Activated CD8-positive, alpha-beta T cell treated with anti-CD3 and anti-CD28 coated beads for 36 hours (primary cell): ENCODE measurements around the gene AATF. TPM values are rescaled to one million over a fixed set of nuclear protein-coding genes. Genes with fewer than 3 reads are reported as not detected.

Experiments
- ATAC-seq: fragments of 200-7000 bp; cut with Tn5 transposase; one replicate; pipeline ENCODE4 v1.10.0; 2021; ENCODE audit warnings: mild to moderate bottlenecking, moderate library complexity
- CTCF ChIA-PET: fragments of 350-600 bp; sonication (Branson Sonifier 250); formaldehyde crosslinking; loops from one replicate; lab custom pipeline; 2021; ENCODE audit warnings: antibody characterized with exemption; lab: Charles Lee
- POLR2A ChIA-PET: fragments of 350-600 bp; sonication (Branson Sonifier 250); formaldehyde crosslinking; loops from one replicate; lab custom pipeline; 2021; ENCODE audit warnings: antibody characterized with exemption; lab: Charles Lee
- DNase-seq: peaks from one replicate; pipeline ENCODE4 v3.0.0-alpha.2; 2020
- H3K27ac Mint-ChIP-seq: one replicate; pipeline ENCODE4 v1.8.0; 2021; ENCODE audit warnings: mild to moderate bottlenecking, mixed read lengths
- H3K27me3 Mint-ChIP-seq: one replicate; pipeline ENCODE4 v1.8.0; 2021; ENCODE audit warnings: mixed read lengths
- H3K36me3 Mint-ChIP-seq: one replicate; pipeline ENCODE4 v1.8.0; 2021; ENCODE audit warnings: low read depth, mixed read lengths
- H3K4me1 Mint-ChIP-seq: one replicate; pipeline ENCODE4 v1.8.0; 2021; ENCODE audit warnings: low read depth, mixed read lengths
- H3K4me3 Mint-ChIP-seq: one replicate; pipeline ENCODE4 v1.8.0; 2021; ENCODE audit warnings: mild to moderate bottlenecking, moderate library complexity, mixed read lengths
- H3K9me3 Mint-ChIP-seq: one replicate; pipeline ENCODE4 v1.8.0; 2021; ENCODE audit warnings: mixed read lengths
- CTCF ChIP-seq: fragments of 200-600 bp; IDR thresholded peaks from one replicate; pipeline ENCODE4 v1.8.0; 2022; ENCODE audit warnings: antibody characterized with exemption, mild to moderate bottlenecking
- intact Hi-C: fragments of 100-400 bp; cut with micrococcal nuclease; formaldehyde crosslinking; loops from one replicate; pipeline ENCODE4 v1.10.0; 2022
- total RNA-seq, 2 experiments: library from RNA; stranded (reverse); gene quantifications; one replicate each; pipeline ENCODE4 v1.2.3, GENCODE V29; 2021

Gene AATF
- total RNA-seq, 2 experiments from 2014 or later: 81.8 to 90.3 TPM

GRCh38 chr17:36943250-36944191, 5.2 kb upstream of the AATF start:
- Mint-ChIP-seq H3K27me3 (peaks cover 74% of the 10 kb centered on the region), H3K27ac (no peak overlapping the region), H3K4me1 (peaks cover 35% of the 10 kb centered on the region), H3K36me3 (no peaks in the 10 kb centered on the region), H3K4me3 (no peak overlapping the region), H3K9me3 (no peaks in the 10 kb centered on the region)
- no peak for TF ChIP-seq CTCF
- no peak for DNase-seq
- no peak for ATAC-seq
- POLR2A ChIA-PET: interaction anchor here (1.1 kb wide), 1 partner anchor 11 kb away, joined by 3 read pairs; no protein-coding TSS in a partner anchor
- CTCF ChIA-PET: interaction anchor here (1.4 kb wide), 1 partner anchor 221 kb away, joined by 3 read pairs; no protein-coding TSS in a partner anchor
- intact Hi-C loops: no loop called here

DNA sequence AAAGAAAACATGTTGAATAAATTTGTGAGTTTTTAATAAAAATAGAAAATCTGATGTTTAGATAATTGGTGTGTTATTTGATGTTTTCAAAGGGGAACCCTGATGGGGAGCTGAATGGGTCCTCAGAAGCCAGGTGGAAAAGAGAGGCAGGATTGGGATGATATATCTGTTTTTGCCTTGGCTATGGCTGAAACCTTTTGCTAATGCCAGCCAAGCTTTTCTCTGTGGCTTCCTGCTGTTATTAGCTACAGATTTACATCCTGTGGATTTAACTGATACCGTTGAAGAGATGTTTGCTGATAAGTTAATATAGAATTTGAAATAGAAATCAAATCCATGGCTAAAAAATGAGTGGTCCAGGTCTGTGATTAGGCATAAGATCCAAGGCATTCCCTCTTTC, 4.2 kb upstream of the AATF start:
- ATAC-seq (no peak), DNase-seq (no peak)
- ChIA-PET POLR2A (no interaction called here), CTCF (interaction anchor here (1.3 to 1.4 kb wide), 2 partner anchors 222 to 342 kb away, joined by 3 read pairs; no protein-coding TSS in a partner anchor)
- Mint-ChIP-seq H3K4me3 (no peak overlapping the region), H3K9me3 (no peaks in the 10 kb centered on the region), H3K27me3 (peaks cover 65% of the 10 kb centered on the region), H3K4me1 (peaks cover 31% of the 10 kb centered on the region), H3K36me3 (peaks cover 6% of the 10 kb centered on the region), H3K27ac (no peak overlapping the region)
- intact Hi-C loops: no loop called here
- TF ChIP-seq CTCF: no peak

DNA sequence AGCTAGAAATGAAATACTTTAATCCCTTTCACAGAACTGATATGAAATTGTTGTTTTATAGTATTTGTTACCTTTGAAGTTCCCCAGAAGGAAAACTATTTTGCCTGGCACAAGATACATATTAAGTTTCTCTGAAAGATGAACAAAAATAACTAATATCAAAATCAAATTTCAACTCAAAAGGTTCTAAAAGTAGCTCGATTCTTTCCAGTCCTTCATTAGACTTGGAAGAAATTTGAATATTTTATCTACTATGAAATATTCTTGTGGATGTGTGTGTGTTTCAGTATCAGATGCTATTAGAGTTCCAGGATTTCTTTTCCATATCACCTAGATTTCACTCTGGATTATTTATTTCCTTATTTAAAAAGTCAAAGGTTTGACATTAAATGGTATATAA, 3.6 kb upstream of the AATF start:
- intact Hi-C loops: no loop called here
- Mint-ChIP-seq H3K27ac (no peak overlapping the region), H3K4me1 (peaks cover 34% of the 10 kb centered on the region), H3K36me3 (peaks cover 11% of the 10 kb centered on the region), H3K27me3 (peaks cover 60% of the 10 kb centered on the region), H3K4me3 (no peak overlapping the region), H3K9me3 (no peaks in the 10 kb centered on the region)
- ChIA-PET POLR2A (no interaction called here), CTCF (interaction anchor here (1.3 to 1.4 kb wide), 2 partner anchors 222 to 343 kb away, joined by 3 read pairs; no protein-coding TSS in a partner anchor)
- TF ChIP-seq CTCF: no peak
- DNase-seq (no peak), ATAC-seq (no peak)

- peaks cover 21% of the 10 kb centered on the region for H3K36me3 Mint-ChIP-seq
- ChIA-PET POLR2A (no interaction called here), CTCF (interaction anchor here (1.3 kb wide), 1 partner anchor 344 kb away, joined by 3 read pairs; no protein-coding TSS in a partner anchor)
- no peaks in the 10 kb centered on the region for H3K9me3 Mint-ChIP-seq
- peaks cover 50% of the 10 kb centered on the region for H3K27me3 Mint-ChIP-seq
- ATAC-seq: no peak
- H3K4me3 Mint-ChIP-seq: no peak overlapping the region
- H3K27ac Mint-ChIP-seq: no peak overlapping the region
- peaks cover 38% of the 10 kb centered on the region for H3K4me1 Mint-ChIP-seq
- intact Hi-C loops: no loop called here
- DNase-seq: peak; percentile 6
- no peak for TF ChIP-seq CTCF
Measured at GRCh38 chr17:36945959-36946725, 2.6 kb upstream of the AATF start.
